GM18526 (cell line): ENCODE measurements around the gene HMCN2.

Experiments used
- POLR2A ChIP-seq: IDR thresholded peaks from 3 replicates; pipeline ENCODE4 v1.6.1; 2011; ENCODE audit not compliant: insufficient read length; ENCODE audit errors: extremely low read depth

The HMCN2 gene

DNA sequence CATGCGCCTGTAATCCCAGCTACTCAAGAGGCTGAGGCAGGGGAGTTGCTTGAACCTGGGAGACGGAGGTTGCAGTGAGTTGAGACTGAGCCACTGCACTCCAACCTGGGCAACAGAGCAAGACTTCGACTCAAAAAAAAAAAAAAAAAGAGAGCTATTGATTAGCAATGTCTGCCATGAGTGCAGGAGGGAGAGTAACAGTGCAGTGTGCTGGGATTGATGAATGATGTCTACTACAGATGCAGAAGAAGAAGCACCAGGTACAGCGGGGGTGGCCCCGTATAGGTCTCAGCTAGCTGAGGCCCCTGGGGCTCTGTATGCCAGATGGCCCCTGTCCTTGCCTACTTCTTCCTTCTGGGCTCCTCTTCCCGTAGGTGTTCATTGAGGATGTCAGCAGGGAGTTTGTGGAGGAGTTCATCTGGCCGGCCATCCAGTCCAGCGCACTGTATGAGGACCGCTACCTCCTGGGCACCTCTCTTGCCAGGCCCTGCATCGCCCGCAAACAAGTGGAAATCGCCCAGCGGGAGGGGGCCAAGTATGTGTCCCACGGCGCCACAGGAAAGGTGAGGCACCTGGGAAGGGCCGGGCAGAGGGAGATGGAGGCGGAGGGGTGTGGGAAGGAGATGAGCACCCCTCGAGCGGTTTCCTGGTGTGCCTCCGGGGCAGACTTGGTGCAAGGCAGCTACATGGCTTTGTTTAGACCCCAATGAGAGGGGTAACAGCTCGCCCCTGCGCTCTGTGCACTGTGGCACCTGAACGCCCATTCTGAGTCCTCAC lies 192.7 kb downstream of the HMCN2 start:
- no peak for TF ChIP-seq POLR2A

DNA sequence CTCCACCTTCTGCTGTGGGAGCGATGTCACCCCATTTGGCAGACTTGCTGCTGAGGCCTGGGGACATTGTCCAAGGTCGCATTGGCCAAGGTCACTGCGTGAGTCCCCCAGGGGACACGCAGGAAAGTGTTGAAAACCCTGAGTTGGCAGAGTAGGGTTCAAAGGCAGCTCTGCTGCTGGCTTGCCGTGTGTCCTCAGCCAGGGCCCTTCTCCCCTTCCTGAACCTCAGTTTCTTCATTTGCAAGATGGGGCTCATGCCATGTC lies 193.2 kb downstream of the HMCN2 start:
- TF ChIP-seq POLR2A: no peak

DNA sequence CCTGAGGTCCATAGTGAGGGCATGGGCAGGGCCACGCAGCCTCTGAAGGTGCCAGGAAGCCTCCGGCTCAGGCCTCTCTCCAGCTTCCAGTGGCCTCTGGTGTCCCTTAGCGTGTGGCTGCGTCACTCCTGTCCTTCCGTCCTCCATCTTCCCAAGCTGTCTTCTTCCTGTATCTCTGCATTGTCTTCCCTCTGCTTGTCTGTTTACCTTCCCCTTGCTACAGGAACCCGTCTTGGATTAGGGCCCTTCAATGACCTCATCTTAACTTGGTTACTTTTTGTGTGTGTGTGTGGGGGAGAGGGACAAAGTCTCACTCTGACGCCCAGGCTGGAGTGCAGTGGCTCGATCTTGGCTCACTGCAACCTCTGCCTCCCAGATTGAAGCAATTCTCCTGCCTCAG lies 193.6 kb downstream of the HMCN2 start:
- no peak for TF ChIP-seq POLR2A

DNA sequence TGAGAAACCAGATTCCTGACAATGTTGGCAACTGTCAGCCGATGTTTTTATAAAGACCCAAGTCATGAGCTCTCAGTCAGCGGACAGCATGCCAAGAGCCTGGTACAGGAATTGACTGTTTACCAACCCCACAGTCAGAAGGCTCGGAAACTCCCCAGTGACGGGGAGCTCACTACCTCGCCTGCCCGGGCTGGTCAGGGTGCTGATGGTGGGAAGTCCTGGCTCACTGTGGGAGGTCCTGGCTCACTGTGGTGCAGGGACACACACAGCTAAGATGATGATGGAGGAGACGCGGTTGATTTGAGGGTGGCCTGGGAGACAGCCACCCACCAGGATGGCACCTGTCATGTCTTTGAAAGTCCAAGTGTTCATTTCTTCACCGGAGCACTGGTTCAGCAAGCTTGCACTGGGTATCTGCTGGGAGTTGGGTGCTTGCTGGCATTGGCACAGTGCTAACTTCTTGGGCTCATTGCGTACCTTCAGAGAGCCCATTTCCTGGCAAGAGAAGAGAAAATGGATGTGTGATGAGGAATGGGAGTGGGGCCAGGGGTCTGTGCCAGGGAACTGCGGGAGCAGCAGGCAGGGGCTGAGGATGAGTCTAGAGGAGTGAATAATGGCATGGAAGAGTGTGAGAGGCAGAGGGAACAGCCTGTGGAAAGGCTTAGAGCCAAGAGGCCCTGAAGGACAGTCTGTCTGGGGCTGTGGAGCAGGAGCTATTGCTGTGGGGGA lies 194.5 kb downstream of the HMCN2 start:
- TF ChIP-seq POLR2A: no peak

DNA sequence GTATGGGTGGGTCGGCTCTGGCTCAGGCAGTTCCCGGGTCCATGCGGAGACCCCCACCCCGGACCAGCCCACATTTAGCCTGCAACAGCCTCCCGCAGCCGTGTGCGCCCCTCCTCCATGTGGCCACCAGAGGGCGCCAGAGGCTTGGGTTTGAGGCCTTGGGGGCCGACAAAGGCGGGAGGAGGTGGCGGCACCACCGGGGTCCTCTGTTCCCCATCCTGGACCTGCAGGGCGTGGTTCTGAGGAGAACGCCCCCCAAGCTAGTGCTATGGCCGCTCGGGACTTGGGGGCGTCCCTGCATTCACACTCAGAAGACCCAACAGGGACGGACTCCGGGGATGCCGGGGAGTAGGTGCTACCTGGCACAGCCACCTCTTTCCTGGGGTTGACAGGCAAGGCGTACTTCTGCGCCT lies 195.7 kb downstream of the HMCN2 start:
- TF ChIP-seq POLR2A: no peak

DNA sequence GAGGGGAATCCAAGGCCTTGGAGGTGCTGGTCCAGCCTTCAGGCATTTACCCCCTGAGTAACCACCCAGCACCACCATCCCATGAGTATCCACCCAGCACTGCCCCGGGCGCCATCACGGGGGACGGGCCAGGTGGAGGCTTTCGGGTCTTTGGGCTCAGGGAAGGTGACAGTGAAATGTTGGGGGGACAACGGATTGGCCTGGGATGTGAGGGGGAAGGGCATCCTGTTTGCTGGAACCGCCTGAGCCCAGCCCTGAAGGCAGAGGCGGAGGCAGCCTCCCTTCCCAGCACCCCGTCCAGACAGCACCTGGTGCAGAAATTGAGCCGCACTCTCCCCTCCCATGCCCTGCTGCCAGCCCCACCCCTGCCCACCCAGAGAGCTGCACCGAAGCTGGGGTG lies 196.2 kb downstream of the HMCN2 start:
- TF ChIP-seq POLR2A: no peak

DNA sequence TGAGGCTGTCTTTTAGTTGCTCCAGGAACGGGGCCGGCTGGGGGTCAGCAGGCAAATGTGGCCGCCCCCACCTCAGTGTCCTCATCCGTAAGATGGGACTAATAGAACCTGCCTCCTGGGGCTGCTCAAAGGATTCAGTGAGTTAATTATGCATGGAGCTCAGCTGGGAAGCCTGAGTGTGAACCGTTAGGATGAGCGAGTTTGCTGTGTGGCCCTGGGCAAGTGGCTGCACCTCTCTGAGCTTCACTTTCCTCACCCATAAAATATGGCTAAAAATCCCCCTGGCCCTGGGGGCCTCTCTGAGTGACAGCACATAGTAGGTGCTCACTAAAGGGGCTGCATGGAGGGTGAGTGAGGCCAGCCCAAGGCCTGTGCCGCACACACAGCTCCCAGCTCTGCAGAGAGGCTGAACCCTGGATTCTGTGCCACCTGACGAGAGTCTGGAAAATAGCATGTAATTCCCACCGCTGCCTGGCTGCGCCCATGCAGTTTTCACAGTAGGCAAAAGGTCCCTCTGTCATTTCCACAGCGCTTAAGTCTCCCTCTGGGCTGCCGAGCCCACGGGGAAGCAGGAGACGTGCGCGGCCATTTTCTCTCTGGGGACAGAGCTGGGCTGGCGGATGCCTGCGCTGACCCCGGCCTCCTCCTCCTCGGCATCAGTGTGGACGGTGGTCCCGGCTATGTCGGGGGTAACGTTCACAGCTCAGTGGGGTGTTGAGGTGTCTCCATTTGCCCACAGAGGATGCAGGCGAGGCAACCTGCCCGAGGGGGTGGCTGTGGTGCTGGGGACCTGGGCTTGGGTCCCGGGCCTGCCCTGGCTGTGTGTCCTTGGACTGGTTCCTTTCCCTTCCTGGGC lies 197.4 kb downstream of the HMCN2 start:
- no peak for TF ChIP-seq POLR2A

DNA sequence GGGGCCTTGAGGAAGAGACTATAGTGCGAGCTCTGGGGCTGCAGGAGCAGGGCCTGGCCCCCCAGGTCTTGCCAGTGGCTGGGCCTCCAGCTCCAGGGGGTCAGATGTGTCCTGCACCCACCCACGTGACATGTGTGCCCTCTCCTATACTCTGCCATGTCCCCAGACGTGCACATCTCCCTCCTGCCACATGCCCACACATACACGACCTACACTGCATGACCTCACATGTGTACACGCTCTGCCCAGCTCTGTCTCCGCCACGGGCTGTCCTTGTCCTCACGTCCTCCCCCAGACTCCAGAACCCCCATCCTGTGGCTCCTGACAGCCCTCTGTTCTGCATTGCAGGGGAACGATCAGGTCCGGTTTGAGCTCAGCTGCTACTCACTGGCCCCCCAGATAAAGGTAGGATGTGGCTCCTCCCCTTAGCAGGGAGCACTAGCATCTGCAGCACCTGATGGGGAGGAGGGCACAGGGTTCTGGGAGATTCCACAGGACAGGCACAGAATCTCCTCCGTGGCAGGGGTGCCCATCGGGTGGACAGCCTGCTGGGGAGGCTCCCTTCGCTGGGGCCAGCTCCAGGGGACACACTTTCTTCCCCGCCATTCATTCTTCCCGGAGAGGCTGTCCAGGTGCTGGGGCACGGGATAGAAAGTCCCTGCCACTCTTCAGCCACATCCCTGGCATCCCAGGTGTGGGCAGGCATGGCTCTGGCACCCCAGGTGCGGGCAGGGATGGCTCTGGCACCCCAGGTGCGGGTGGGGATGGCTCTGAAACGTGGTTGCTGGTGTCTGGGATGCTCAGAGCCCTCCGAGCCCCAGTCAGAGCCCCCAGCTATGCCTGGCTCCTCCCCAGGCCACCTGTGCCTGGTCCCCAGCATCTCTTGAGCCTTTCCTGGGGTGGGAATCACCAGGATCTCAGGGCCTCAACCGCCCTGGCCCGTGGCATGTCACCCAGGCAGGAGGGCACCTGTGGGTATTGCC lies 198.5 kb downstream of the HMCN2 start:
- TF ChIP-seq POLR2A: no peak

DNA sequence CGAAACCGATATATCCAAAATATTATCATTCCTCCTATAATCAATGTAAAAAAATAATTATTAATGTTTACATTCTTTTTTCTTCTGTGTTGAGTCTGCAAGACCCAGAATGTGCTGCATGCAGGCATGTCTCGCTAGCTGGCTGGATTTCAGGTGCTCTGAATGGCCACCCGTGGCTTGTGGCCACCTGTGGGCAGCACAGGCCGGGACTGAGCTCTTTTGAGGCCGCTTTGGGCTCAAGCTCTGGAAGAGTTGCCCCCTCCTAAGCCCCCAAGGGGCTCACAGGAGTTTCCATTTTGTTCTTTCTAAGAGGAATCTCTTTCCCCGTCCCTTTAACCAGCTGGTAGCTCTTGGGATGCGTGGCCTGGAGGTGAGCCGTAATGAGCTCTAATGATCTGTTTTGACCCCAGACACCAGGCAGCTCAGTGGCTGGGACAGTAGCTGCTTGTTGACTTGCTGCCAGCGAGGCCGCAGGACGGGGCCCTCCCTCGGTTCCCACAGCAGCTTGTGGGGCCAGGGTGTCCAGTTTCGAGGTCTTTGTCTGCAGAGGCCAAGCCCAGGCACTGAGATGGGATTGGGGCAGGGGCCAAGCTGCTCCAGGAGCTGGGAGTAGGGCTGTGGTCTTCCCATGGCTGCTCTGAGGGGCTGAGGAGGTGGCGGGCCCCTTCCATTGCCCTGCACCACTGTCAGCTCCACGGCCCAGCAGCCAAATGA lies 200.0 kb downstream of the HMCN2 start:
- no peak for TF ChIP-seq POLR2A

DNA sequence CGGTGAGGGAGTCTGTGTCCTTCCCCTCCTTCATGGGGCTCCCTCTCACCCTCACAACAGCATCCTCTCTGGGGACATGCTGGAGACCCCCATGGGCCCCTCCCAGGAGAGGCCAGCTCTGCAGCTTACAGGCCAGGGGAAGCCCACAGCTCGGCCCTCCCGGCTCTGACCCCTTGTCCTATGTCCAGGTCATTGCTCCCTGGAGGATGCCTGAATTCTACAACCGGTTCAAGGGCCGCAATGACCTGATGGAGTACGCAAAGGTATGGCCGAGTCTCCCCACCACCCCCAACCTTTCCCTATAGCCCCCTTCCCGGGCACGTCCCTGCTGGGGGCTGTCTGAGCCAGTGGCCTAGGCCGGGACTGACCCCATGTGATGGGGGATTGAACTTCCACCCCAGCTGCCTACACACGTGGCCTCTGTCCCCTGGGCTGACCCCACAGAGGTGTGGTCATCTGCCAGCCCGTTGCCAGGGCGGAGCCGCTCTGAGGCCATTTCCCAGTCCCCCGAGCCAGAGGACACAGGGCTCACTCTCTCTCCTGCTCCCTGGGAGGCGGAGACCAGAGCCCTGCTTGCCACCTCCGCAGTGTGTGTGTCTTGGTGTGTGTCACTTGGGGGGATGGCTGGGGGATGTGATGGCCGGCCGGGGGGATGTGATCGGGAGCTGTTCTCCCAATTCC lies 201.1 kb downstream of the HMCN2 start:
- no peak for TF ChIP-seq POLR2A

DNA sequence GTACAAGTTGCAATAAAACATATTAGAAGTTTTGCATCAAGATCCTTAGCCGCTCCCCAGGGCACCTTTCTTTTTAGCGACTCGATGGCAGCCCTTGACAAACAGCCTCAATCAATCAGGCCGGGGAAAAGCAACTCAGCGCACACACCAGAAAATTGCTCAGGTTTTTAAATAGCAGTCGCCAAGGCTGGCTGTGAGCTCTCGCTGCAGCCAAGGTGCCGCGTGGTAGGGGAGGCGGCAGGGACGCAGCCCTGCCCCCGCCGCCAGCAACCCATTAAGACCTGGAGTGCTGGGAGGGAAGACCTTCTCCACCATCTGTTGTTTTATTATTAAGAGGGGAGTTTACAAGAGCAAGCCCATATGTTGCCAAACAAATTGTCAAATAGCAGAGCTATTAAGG lies 201.8 kb downstream of the HMCN2 start:
- TF ChIP-seq POLR2A: no peak

DNA sequence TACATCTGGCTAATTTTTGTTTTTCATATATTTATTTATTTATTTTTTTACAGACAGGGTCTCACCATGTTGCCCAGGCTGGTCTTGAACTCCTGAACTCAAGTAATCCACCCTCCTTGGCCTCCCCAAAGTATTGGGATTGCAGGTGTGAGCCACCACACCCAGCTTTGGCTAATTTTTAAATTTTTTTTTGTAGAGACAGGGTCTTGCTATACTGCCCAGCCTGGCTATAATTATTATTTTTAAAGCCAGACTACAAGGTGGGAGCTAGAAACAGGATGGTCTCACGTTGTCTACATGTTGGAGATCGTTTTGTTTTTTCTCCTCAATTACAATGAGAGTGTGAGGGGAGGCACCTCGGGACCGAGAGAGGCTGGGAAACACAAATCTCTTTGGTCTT lies 203.0 kb downstream of the HMCN2 start:
- TF ChIP-seq POLR2A: no peak

DNA sequence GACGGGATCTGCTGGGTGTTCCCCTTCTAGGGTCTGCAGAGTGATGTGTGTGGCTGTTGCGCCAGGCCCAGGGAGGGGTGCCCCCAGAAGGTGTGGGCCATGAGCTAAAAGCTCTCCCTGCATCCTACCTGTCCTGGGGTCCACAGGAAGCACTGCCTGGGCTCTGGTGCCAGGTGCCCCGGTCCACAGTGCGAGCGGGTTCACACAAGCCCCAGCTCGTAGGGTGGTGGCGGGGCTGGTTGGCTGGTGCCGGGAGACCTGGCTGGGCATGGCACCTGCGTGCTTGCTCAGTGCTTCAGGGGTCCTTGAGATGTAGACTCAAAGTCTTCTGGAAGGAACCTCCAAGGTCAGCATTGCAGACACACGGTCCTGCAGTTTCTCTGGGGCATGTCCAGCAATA lies 204.7 kb downstream of the HMCN2 start:
- no peak for TF ChIP-seq POLR2A

DNA sequence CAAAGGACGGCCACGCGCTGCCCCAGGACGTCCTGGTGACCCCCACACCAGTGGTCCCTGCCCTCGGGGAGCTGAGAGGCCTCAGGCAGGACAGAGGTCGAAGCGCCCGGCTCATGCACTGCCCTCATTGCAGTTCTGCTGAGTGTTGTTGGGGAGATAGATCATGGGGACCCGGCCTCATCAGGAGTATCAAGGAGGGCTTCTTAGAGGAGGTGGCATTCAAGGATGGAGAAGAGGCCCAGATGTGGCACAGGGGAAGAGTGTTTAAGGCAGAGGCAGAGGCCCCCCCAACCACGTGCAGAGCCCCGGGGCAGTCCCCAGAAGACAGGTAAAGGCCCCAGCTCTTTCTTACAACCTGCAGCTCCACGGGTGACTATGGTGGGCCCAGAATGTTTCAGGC lies 205.4 kb downstream of the HMCN2 start:
- no peak for TF ChIP-seq POLR2A
